Spinal cord (tissue), 10 donors: ENCODE measurements around the gene ATAD2B. TPM values are rescaled to one million over a fixed set of nuclear protein-coding genes. Genes with fewer than 3 reads are reported as not detected.

Experiments used
- DNase-seq, 6 donors: peaks; one replicate each; pipeline versions ENCODE4 v3.0.0 to v3.0.0-alpha.2; 2013 to 2015; ENCODE audit warnings: low spot score in 6 of 6, low read depth in 4 of 6
- H3K27ac ChIP-seq: one replicate; pipeline ENCODE4 v1.5.1; 2013; ENCODE audit warnings: low read depth, low read length, control low read depth
- H3K27me3 ChIP-seq: one replicate; pipeline ENCODE4 v1.6.1; 2013; ENCODE audit warnings: low read length; ENCODE audit not compliant: control insufficient read depth, insufficient read depth
- H3K36me3 ChIP-seq: one replicate; pipeline ENCODE4 v1.6.1; 2013; ENCODE audit warnings: low read length; ENCODE audit not compliant: control insufficient read depth, insufficient read depth
- H3K4me1 ChIP-seq: one replicate; pipeline ENCODE4 v1.6.1; 2013; ENCODE audit warnings: low read length; ENCODE audit not compliant: control insufficient read depth, insufficient read depth
- H3K4me3 ChIP-seq: one replicate; pipeline ENCODE4 v1.5.1; 2013; ENCODE audit warnings: low read depth, low read length, control low read depth
- H3K9me3 ChIP-seq: one replicate; pipeline ENCODE4 v1.6.1; 2013; ENCODE audit warnings: low read length; ENCODE audit not compliant: control insufficient read depth, insufficient read depth
- WGBS: methylation state at CpG from one replicate; pipeline ENCODE4 v1.1.5; 2013; ENCODE audit warnings: missing lambda C conversion rate; ENCODE audit not compliant: insufficient coverage; 5-methylcytosine and 5-hydroxymethylcytosine counted together
- polyA plus RNA-seq, 2 donors: library from polyadenylated mRNA; unstranded; fragments of 120-200 nt; gene quantifications; one replicate each; pipeline ENCODE4 v1.2.1, GENCODE V29; 2013; ENCODE audit not compliant: insufficient read length in 2 of 2
- total RNA-seq, 2 donors: library from RNA; depleted of rRNA in 1 of 2; stranded (reverse); fragments of 120-200 nt in 1 of 2; fragments of >200 nt in 1 of 2; gene quantifications; one replicate each; pipeline versions ENCODE4 v1.2.3 to v1.2.4, GENCODE V29; 2013 to 2014
- donor health status: healthy.

ATAD2B gene
- total and polyA plus RNA-seq, 4 donors: 14.5 to 42.4 (median 22.6) TPM

DNA sequence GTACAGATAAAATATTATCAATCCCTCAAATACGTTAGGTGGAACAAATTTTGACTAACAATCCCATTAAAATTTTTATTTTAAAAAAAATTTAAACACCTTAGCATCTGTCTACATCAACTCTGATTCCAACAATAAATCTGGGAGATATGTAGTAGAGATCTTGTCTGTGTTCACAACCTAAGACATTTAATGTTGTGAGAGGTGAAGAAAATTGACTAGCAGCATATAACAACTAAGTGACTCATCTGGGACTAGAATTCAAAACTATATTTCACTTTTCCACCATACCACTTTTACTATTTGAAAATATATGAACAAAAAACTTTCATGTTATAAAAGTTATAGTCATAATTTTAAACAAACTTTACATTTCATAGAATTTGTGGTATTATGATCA is 97.9 kb downstream of the ATAD2B start:
- Histone ChIP-seq H3K4me1 (no peaks in the 10 kb centered on the region), H3K9me3 (no peaks in the 10 kb centered on the region), H3K27me3 (no peaks in the 10 kb centered on the region), H3K27ac (no peak overlapping the region), H3K36me3 (no peaks in the 10 kb centered on the region), H3K4me3 (no peak overlapping the region)
- no peak for DNase-seq
- WGBS: no CpG with 5 or more reads among the region's 1 CpG

DNA sequence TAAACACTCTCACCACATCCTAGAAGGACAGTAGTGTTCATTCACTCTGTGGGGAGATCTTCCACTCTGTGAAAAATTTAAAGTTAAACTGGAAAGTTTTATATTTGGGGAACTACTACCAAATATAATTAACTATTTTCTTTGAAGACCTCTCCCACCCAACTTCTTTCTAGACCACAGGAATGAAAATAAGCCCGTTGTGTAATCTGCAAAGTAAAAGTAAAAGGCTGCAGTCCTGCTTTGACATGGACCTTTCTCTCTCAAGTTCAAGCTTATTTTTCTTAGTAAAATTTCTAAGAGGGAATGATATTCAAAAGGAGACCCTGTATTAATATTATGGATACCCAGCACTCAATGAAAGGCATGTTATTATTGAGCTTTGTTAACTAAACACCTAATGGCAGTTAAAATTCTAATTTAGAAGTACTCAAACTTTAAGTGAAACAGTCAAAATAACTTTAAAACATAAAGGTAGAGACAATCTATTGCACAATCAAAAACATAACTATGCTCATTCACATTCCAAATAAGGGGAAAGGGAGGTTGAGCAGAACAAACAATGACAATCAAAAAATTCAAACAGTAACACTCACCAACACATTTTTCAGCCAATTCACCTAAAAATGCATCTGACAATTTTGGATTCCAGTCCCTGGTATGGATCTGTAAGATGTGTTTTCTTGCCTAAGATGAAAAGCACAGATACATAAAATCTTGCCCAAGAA is 98.5 kb downstream of the ATAD2B start:
- no peaks in the 10 kb centered on the region for H3K27me3 ChIP-seq
- no peaks in the 10 kb centered on the region for H3K4me1 ChIP-seq
- H3K9me3 ChIP-seq: no peaks in the 10 kb centered on the region
- H3K36me3 ChIP-seq: no peaks in the 10 kb centered on the region
- no peak for DNase-seq
- H3K27ac ChIP-seq: no peak overlapping the region
- WGBS: no CpG with 5 or more reads among the region's 1 CpG
- no peak overlapping the region for H3K4me3 ChIP-seq

DNA sequence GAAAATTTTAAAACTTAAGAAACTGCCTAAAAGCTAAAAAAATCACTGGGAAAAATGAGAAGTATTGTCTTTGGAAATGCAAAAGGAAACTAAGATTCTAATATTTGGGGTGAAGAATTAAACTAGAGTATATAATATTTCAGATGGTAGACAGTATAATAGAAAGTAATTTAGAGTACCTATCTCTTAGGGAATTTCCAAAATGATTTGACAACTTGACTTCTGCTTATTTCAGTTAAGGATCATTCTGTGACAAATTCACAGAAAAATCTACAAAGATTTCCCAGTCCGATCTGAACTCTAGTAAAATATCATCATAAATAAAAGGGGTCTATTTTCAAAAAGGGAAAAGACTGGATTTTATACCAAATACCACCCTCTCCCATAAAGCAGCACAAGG is 99.6 kb downstream of the ATAD2B start:
- no peaks in the 10 kb centered on the region for H3K9me3 ChIP-seq
- peaks cover 5% of the 10 kb centered on the region for H3K36me3 ChIP-seq
- H3K27ac ChIP-seq: no peak overlapping the region
- H3K27me3 ChIP-seq: no peaks in the 10 kb centered on the region
- H3K4me1 ChIP-seq: no peaks in the 10 kb centered on the region
- DNase-seq: no peak
- no CpG with 5 or more reads among the region's 1 CpG for WGBS
- H3K4me3 ChIP-seq: no peak overlapping the region

DNA sequence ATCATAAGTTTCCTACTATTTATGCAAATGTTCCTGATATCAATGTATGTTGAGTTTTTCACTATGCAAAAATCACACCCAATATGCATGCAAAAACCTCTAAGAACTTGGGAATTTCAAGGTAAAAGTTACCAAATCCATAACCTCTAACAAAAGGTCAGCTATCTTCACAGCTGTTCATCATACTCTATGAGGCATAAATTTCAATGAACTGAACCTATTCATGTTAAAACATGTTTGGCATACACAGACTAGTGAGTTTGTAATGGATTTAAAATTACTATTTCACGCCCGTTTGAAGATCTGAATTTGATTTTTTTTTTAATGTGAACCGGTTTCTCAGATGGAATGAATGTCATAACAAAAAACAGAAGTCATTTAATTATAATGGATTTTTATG is 100.2 kb downstream of the ATAD2B start:
- DNase-seq: no peak

GRCh38 chr2:23826040-23826439 is 100.9 kb downstream of the ATAD2B start:
- no peaks in the 10 kb centered on the region for H3K9me3 ChIP-seq
- DNase-seq: no peak
- WGBS: no CpG with 5 or more reads among the region's 2 CpGs
- peaks cover 11% of the 10 kb centered on the region for H3K36me3 ChIP-seq
- H3K4me3 ChIP-seq: no peak overlapping the region
- H3K27me3 ChIP-seq: no peaks in the 10 kb centered on the region
- H3K4me1 ChIP-seq: no peaks in the 10 kb centered on the region
- H3K27ac ChIP-seq: no peak overlapping the region

More for the DNA sequence above, 100.2 kb downstream of the ATAD2B start:
- H3K9me3 ChIP-seq: no peaks in the 10 kb centered on the region
- H3K27me3 ChIP-seq: no peaks in the 10 kb centered on the region
- no peak overlapping the region for H3K27ac ChIP-seq
- WGBS: no CpG with 5 or more reads among the region's 3 CpGs
- H3K36me3 ChIP-seq: peaks cover 10% of the 10 kb centered on the region
- H3K4me3 ChIP-seq: no peak overlapping the region
- no peaks in the 10 kb centered on the region for H3K4me1 ChIP-seq

DNA sequence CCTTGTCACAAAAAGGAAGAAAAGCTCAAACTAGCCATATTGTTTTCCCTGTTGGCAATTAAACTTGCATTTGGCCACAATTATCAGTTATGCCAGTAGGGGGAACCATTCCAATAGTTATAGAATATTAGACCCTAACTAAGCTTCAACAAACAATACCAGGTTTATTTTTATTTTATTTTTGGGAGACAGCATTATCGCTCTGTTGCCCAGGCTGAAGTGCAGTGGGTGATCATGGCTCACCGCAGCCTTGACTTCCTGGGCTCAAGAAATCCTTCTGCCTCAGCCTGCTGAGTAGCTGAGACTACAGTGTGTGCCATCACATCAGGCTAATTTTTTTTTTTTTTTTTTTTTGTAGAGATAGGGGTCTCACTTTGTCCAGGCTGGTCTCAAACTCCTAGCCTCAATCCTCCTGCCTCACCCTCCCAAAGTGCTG is 102.1 kb downstream of the ATAD2B start:
- DNase-seq: peak; percentile 17 to 86 (median 36)
- no peaks in the 10 kb centered on the region for H3K27me3 ChIP-seq
- H3K27ac ChIP-seq: no peak overlapping the region
- H3K9me3 ChIP-seq: no peaks in the 10 kb centered on the region
- H3K4me3 ChIP-seq: no peak overlapping the region
- H3K4me1 ChIP-seq: no peaks in the 10 kb centered on the region
- WGBS: 60% methylated on average over 1 of the region's 2 CpGs
- H3K36me3 ChIP-seq: peaks cover 11% of the 10 kb centered on the region

- Histone ChIP-seq H3K4me3 (no peak overlapping the region), H3K4me1 (no peaks in the 10 kb centered on the region), H3K36me3 (peaks cover 11% of the 10 kb centered on the region), H3K9me3 (no peaks in the 10 kb centered on the region), H3K27ac (no peak overlapping the region), H3K27me3 (no peaks in the 10 kb centered on the region)
- no peak for DNase-seq
- no CpG with 5 or more reads among the region's 4 CpGs for WGBS
Observed at GRCh38 chr2:23823863-23824262, 103.1 kb downstream of the ATAD2B start.

DNA sequence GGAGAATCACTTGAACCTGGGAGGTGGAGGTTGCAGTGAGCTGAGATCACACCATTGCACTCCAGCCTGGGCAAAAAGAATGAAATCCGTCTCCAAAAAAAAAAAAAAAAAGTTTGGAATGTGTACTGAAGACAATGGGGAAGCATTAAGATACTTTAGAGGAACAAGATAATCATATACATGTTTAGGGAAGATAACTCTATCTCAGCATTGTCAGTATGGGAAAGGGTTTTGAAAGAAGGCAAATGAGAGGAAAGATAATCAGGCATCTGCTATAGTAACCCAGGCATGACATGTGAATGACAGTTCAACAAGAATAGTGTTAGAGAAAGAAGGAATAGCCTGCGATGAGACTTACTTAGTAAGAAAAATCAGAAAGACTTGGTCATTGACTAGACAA is 112.0 kb downstream of the ATAD2B start:
- no peaks in the 10 kb centered on the region for H3K9me3 ChIP-seq
- H3K4me3 ChIP-seq: no peak overlapping the region
- no peaks in the 10 kb centered on the region for H3K36me3 ChIP-seq
- 92% methylated on average over 1 of the region's 2 CpGs for WGBS
- no peak overlapping the region for H3K27ac ChIP-seq
- DNase-seq: no peak
- H3K4me1 ChIP-seq: no peaks in the 10 kb centered on the region
- no peaks in the 10 kb centered on the region for H3K27me3 ChIP-seq

GRCh38 chr2:23813438-23813837 is 113.5 kb downstream of the ATAD2B start:
- Histone ChIP-seq H3K36me3 (no peaks in the 10 kb centered on the region), H3K27me3 (no peaks in the 10 kb centered on the region), H3K4me3 (no peak overlapping the region), H3K27ac (no peak overlapping the region), H3K9me3 (no peaks in the 10 kb centered on the region), H3K4me1 (no peaks in the 10 kb centered on the region)
- WGBS: no CpG with 5 or more reads among the region's 2 CpGs
- DNase-seq: no peak

GRCh38 chr2:23809150-23809549 is 117.8 kb downstream of the ATAD2B start:
- Histone ChIP-seq H3K27me3 (no peaks in the 10 kb centered on the region), H3K4me3 (no peak overlapping the region), H3K9me3 (no peaks in the 10 kb centered on the region), H3K4me1 (no peaks in the 10 kb centered on the region), H3K27ac (no peak overlapping the region), H3K36me3 (no peaks in the 10 kb centered on the region)
- WGBS: no CpG with 5 or more reads among the region's 1 CpG
- no peak for DNase-seq
